Natural killer cell treated with Interleukin-12 subunit alpha and Interleukin-12 subunit beta and Interleukin-15 and Interleukin-18, amount 100 ng/mL, for 72 hours (primary cell): Measurements from ENCODE around the gene ENHO. TPM values are rescaled to one million over a fixed set of nuclear protein-coding genes. Genes with fewer than 3 reads are reported as not detected.

Experiments
- ATAC-seq, 2 donors: fragments of 150-1000 bp; cut with Tn5 transposase in 1 of 2; sonication (Bioruptor Pico), chemical (Tn5 transposase) in 1 of 2; 2 replicates each; pipeline ENCODE4 v1.10.0; 2021
- DNase-seq: peaks from one replicate; pipeline ENCODE4 v3.0.0; 2022; ENCODE audit warnings: low spot score
- H3K27ac Mint-ChIP-seq, 2 donors: 1 replicate in 1 of 2; 2 replicates in 1 of 2; pipeline ENCODE4 v1.8.0; 2022; ENCODE audit warnings: mixed read lengths in 2 of 2, mild to moderate bottlenecking in 1 of 2, moderate library complexity in 1 of 2
- H3K27me3 Mint-ChIP-seq, 2 donors: 1 replicate in 1 of 2; 2 replicates in 1 of 2; pipeline ENCODE4 v1.8.0; 2022; ENCODE audit warnings: mixed read lengths in 2 of 2
- H3K36me3 Mint-ChIP-seq: one replicate; pipeline ENCODE4 v1.8.0; 2022; ENCODE audit warnings: mixed read lengths
- H3K4me1 Mint-ChIP-seq, 2 donors: 1 replicate in 1 of 2; 2 replicates in 1 of 2; pipeline ENCODE4 v1.8.0; 2022; ENCODE audit warnings: low read depth in 2 of 2, mixed read lengths in 2 of 2, mild to moderate bottlenecking in 1 of 2
- H3K4me3 Mint-ChIP-seq: one replicate; pipeline ENCODE4 v1.8.0; 2022; ENCODE audit warnings: mixed read lengths
- H3K9me3 Mint-ChIP-seq: 2 replicates; pipeline ENCODE4 v1.8.0; 2022; ENCODE audit warnings: mixed read lengths
- total RNA-seq, 2 donors: library from RNA; stranded (reverse); gene quantifications; one replicate each; pipeline ENCODE4 v1.2.3, GENCODE V29; 2022

The ENHO gene
- total RNA-seq, 2 donors from 2014 or later = not detected

GRCh38 chr9:34502471-34502870, 20.3 kb downstream of the ENHO start:
- Mint-ChIP-seq H3K9me3 (no peaks in the 10 kb centered on the region), H3K36me3 (no peaks in the 10 kb centered on the region), H3K4me1 (no peaks in the 10 kb centered on the region), H3K27me3 (peaks cover 13 to 23% of the 10 kb centered on the region in 2 donors), H3K27ac (no peak overlapping the region), H3K4me3 (no peak overlapping the region)
- ATAC-seq (no peak), DNase-seq (peak; percentile 55)

DNA sequence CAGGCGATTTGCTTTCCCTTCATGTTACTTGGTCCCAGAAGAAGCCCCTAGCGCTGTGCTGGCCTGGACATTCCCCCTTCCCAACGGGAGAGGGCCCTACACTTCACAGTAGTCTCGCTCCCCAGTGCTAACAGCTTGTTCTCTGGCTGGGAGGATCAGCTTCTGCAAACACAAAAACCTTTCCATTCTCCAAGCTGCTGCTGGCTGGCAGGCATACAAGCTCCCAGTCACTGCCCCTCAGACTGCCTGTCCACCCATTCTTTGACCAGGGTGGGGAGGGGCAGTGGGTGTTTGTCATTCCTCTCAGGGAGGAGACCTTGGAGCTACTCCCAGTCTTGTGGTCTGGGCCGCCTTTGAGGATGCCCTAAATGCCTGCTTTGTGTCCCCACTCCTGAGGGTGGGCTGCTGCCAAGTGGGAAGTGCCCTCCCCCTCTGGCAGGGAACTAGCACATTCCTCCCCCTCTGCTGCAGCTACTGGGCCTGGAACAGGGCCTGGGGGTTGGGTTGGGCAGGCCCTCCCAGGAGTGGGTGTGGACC, 20.8 kb downstream of the ENHO start:
- H3K27ac Mint-ChIP-seq = no peak overlapping the region
- no peaks in the 10 kb centered on the region for H3K9me3 Mint-ChIP-seq
- H3K27me3 Mint-ChIP-seq = peaks cover 15 to 28% of the 10 kb centered on the region in 2 donors
- H3K4me1 Mint-ChIP-seq = no peaks in the 10 kb centered on the region
- no peaks in the 10 kb centered on the region for H3K36me3 Mint-ChIP-seq
- H3K4me3 Mint-ChIP-seq = no peak overlapping the region
- peak; percentile 6 for DNase-seq
- ATAC-seq = peak in 1 of 2 donors; percentile 17

GRCh38 chr9:34501372-34501771, 21.4 kb downstream of the ENHO start:
- H3K27me3 Mint-ChIP-seq = peaks cover 15 to 29% of the 10 kb centered on the region in 2 donors
- H3K27ac Mint-ChIP-seq = no peak overlapping the region
- H3K9me3 Mint-ChIP-seq = no peaks in the 10 kb centered on the region
- DNase-seq (no peak), ATAC-seq (no peak)
- no peaks in the 10 kb centered on the region for H3K36me3 Mint-ChIP-seq
- no peaks in the 10 kb centered on the region for H3K4me1 Mint-ChIP-seq
- no peak overlapping the region for H3K4me3 Mint-ChIP-seq

- ATAC-seq = peak; percentile 64 to 69
- Mint-ChIP-seq H3K27ac (no peak overlapping the region), H3K4me3 (no peak overlapping the region)
Measured at GRCh38 chr9:34500623-34501267, 22.0 kb downstream of the ENHO start.

DNA sequence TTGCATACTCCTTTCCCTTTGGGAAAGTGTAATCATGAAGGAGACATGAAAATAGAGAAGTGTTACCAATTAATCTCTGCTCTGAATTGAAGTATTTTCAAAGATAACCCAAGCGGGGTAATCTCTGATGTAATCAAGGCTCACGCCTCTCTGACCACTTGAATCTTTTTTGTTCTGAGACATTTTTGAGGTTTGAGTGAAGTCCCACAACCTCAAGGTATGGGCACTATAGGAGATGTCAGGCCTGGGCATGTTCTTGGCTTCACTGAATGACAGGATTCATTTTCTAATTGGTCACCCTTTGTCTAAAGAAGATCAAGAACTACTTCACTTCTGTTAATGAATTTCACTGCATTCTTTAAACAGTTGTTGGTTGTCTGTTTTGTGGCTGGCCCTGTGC, 23.7 kb downstream of the ENHO start:
- DNase-seq (peak; percentile 40), ATAC-seq (no peak)
- H3K4me3 Mint-ChIP-seq = no peak overlapping the region
- no peaks in the 10 kb centered on the region for H3K9me3 Mint-ChIP-seq
- no peak overlapping the region for H3K27ac Mint-ChIP-seq
- no peaks in the 10 kb centered on the region for H3K36me3 Mint-ChIP-seq
- peaks cover 15 to 29% of the 10 kb centered on the region in 2 donors for H3K27me3 Mint-ChIP-seq
- no peaks in the 10 kb centered on the region for H3K4me1 Mint-ChIP-seq

More at GRCh38 chr9:34500623-34501267, 22.0 kb downstream of the ENHO start:
- H3K27me3 Mint-ChIP-seq = peaks cover 15 to 29% of the 10 kb centered on the region in 2 donors
- no peaks in the 10 kb centered on the region for H3K4me1 Mint-ChIP-seq
- no peaks in the 10 kb centered on the region for H3K9me3 Mint-ChIP-seq
- H3K36me3 Mint-ChIP-seq = no peaks in the 10 kb centered on the region
- DNase-seq = peak; percentile 81

DNA sequence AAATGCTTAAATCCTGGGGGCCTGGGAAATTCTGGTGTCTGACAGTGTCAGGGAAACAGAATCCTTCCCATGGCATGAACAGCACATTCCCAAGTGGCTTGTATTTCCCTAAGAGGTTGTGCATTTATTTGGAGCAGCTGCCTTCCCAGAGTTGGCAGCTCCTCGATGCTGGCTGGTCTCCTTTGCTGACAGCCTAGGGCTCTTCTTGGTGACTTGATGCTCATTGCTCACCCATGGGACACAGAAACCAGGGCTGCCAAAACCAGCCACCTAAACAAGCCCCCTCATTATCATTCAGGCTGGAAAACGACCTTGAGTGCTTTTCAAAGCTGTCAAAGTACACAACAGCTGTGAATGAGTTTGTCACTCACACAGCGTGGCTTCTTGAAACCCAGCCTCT, 24.2 kb downstream of the ENHO start:
- Mint-ChIP-seq H3K36me3 (no peaks in the 10 kb centered on the region), H3K9me3 (no peaks in the 10 kb centered on the region), H3K4me1 (no peaks in the 10 kb centered on the region), H3K27ac (no peak overlapping the region), H3K4me3 (no peak overlapping the region), H3K27me3 (peaks cover 15 to 29% of the 10 kb centered on the region in 2 donors)
- peak; percentile 3 for DNase-seq
- no peak for ATAC-seq

DNA sequence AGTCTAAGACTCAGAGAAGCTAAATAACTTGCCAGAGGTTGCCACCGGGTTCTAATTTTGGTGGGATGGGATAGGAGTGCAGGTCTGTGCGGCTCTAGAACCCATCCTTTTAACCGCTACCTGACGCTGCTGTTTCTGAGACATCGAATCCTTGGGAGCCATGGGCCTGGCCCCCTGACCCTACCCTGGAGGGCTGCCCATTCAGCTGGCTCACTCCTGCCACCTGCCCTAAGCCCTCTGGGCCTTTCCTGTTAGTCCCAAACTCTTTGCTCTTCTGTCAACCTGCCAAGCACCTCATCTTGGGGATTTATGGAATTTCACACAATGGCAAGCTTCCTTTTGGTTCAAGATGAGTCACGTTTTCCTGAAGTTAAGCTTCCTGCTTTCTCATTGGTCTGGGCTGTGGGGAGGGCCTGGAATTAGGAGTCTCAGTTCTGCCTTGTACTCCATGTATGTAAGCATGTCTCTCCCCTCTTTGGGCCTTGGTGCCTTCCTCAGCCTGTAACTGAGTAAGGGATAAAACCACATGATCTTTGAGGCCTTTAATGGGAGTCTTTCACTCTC, 26.6 kb downstream of the ENHO start:
- Mint-ChIP-seq H3K27ac (no peak overlapping the region), H3K4me3 (no peak overlapping the region), H3K27me3 (peaks cover 23 to 40% of the 10 kb centered on the region in 2 donors), H3K9me3 (no peaks in the 10 kb centered on the region), H3K4me1 (no peaks in the 10 kb centered on the region), H3K36me3 (no peaks in the 10 kb centered on the region)
- ATAC-seq = no peak
- DNase-seq = no peak

GRCh38 chr9:34493972-34494535, 28.7 kb downstream of the ENHO start:
- Mint-ChIP-seq H3K4me1 (no peaks in the 10 kb centered on the region), H3K27me3 (peaks cover 18 to 28% of the 10 kb centered on the region in 2 donors), H3K27ac (no peak overlapping the region), H3K4me3 (no peak overlapping the region), H3K36me3 (no peaks in the 10 kb centered on the region), H3K9me3 (no peaks in the 10 kb centered on the region)
- peak; percentile 60 for DNase-seq
- ATAC-seq = no peak

DNA sequence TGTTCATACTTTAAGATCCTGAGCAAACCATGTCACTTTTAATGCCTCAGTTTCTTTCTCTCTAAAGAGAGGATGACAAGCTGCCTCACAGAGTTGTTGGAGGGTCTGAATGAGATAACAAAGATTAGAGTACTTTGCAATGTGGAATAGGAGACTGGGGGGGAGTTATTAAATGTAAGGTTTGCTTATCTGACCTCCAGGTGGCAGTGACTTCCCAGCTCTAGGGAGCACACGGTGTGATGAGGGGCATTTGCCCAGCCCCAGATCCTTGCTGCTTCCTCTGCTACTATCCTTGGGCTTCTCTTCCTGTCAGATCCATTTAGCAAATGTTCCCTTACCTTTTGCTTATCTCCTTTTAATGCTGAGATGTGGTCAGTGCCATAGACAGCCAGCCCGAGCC, 30.7 kb downstream of the ENHO start:
- Mint-ChIP-seq H3K36me3 (no peaks in the 10 kb centered on the region), H3K4me3 (no peak overlapping the region), H3K4me1 (no peaks in the 10 kb centered on the region), H3K27ac (no peak overlapping the region), H3K27me3 (peaks cover 16 to 21% of the 10 kb centered on the region in 2 donors), H3K9me3 (no peaks in the 10 kb centered on the region)
- ATAC-seq = no peak
- DNase-seq = peak; percentile 45

GRCh38 chr9:34491596-34491995, 31.2 kb downstream of the ENHO start:
- H3K27me3 Mint-ChIP-seq = peaks cover 19 to 23% of the 10 kb centered on the region in 2 donors
- H3K27ac Mint-ChIP-seq = no peak overlapping the region
- ATAC-seq (no peak), DNase-seq (peak; percentile 5)
- no peak overlapping the region for H3K4me3 Mint-ChIP-seq
- H3K9me3 Mint-ChIP-seq = no peaks in the 10 kb centered on the region
- no peaks in the 10 kb centered on the region for H3K36me3 Mint-ChIP-seq
- peaks cover 0 to 3% of the 10 kb centered on the region in 2 donors for H3K4me1 Mint-ChIP-seq

DNA sequence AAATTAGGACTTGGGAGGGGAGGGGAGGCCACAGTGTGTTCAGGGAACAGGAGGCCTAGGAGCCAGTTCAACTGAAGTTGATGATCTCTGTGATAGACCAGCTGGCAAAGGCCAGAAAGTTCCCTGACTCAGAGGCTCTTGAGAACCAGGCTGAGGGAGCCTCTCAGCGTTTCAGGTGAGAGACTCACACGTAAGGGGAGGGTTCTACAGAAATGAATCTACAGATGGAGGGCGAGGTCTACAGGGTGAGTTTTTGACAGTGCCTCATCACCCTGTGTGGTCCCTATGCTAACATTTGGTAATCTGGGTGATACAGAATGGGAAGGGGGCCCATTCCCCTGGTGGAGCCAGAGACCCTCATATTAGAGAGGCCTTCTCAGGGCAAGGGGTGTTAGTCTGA, 32.0 kb downstream of the ENHO start:
- H3K4me1 Mint-ChIP-seq = peaks cover 0 to 4% of the 10 kb centered on the region in 2 donors
- H3K27me3 Mint-ChIP-seq = peaks cover 22 to 24% of the 10 kb centered on the region in 2 donors
- DNase-seq (no peak), ATAC-seq (no peak)
- H3K36me3 Mint-ChIP-seq = no peaks in the 10 kb centered on the region
- no peak overlapping the region for H3K27ac Mint-ChIP-seq
- no peaks in the 10 kb centered on the region for H3K9me3 Mint-ChIP-seq
- no peak overlapping the region for H3K4me3 Mint-ChIP-seq

- no peaks in the 10 kb centered on the region for H3K36me3 Mint-ChIP-seq
- H3K27ac Mint-ChIP-seq = no peak overlapping the region
- H3K4me3 Mint-ChIP-seq = no peak overlapping the region
- peaks cover 0 to 4% of the 10 kb centered on the region in 2 donors for H3K4me1 Mint-ChIP-seq
- H3K27me3 Mint-ChIP-seq = peaks cover 22 to 24% of the 10 kb centered on the region in 2 donors
- no peaks in the 10 kb centered on the region for H3K9me3 Mint-ChIP-seq
- ATAC-seq (no peak), DNase-seq (peak; percentile 45)
Measured at GRCh38 chr9:34490360-34490759, 32.4 kb downstream of the ENHO start.

DNA sequence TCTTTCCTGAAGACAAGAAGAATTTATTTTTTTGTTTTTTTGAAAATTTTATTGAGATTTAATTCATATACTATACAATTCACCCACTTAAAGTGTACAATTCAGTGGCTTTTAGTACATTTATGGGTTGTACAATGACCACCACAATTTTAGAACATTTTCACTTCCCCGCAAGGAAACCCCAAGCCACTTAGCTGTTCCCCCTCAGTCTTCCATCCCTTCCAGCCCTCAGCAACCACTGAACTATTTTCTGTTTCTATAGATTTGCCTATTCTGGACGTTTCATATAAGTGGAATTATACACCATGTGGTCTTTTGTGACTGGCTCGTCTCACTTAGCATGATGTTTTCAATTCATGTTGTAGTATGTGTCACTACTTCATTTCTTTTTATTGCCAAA, 36.2 kb downstream of the ENHO start:
- ATAC-seq (no peak), DNase-seq (no peak)
- Mint-ChIP-seq H3K4me3 (no peak overlapping the region), H3K27me3 (peaks cover 16 to 24% of the 10 kb centered on the region in 2 donors), H3K9me3 (no peaks in the 10 kb centered on the region), H3K27ac (no peak overlapping the region), H3K4me1 (peaks cover 0 to 4% of the 10 kb centered on the region in 2 donors), H3K36me3 (no peaks in the 10 kb centered on the region)

DNA sequence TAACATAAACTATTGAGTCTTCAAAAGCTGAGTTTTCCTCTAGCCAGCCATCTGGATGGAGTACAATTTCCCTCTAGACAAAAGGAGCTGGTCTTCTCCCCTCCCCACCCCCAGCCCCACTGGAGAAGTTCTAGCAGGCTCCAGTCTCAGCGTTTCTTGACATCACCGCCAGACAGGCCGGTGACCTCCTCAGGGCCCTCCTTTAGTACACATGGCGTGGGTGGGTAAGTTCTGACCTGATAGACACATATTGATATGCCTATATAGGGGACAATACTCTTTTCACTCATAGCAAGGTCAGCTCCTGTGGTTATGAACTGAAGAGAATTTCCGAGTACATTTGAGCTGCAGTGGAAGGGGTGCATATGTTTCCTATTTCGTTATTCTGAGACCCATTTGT, 37.0 kb downstream of the ENHO start:
- no peak overlapping the region for H3K27ac Mint-ChIP-seq
- ATAC-seq = no peak
- peaks cover 0 to 4% of the 10 kb centered on the region in 2 donors for H3K4me1 Mint-ChIP-seq
- H3K9me3 Mint-ChIP-seq = no peaks in the 10 kb centered on the region
- H3K36me3 Mint-ChIP-seq = no peaks in the 10 kb centered on the region
- no peak overlapping the region for H3K4me3 Mint-ChIP-seq
- DNase-seq = no peak
- H3K27me3 Mint-ChIP-seq = peaks cover 13 to 21% of the 10 kb centered on the region in 2 donors
